Esophagus muscularis mucosa (tissue), 4 donors: ENCODE measurements around the gene GDE1. TPM values are rescaled to one million over a fixed set of nuclear protein-coding genes. Genes with fewer than 3 reads are reported as not detected.

Experiments used
- DNase-seq: peaks from one replicate; pipeline ENCODE4 v3.0.0-alpha.2; 2017; ENCODE audit errors: extremely low spot score
- H3K27ac ChIP-seq, 4 donors: fragments of 200-600 bp; sonication (generic); replicated peaks in 1 of 4; 1 replicate in 3 of 4; 2 replicates in 1 of 4; pipeline ENCODE4 v1.5.1; 2016 to 2019; ENCODE audit warnings: mild to moderate bottlenecking in 1 of 4
- H3K27me3 ChIP-seq, 4 donors: fragments of 200-600 bp; sonication (generic); one replicate each; pipeline versions ENCODE4 v1.5.1 to v1.6.0; 2016 to 2019
- H3K36me3 ChIP-seq, 4 donors: fragments of 200-600 bp; sonication (generic); one replicate each; pipeline ENCODE4 v1.5.1; 2016 to 2019
- H3K4me1 ChIP-seq, 4 donors: fragments of 200-600 bp; sonication (generic); one replicate each; pipeline ENCODE4 v1.5.1; 2016 to 2019
- H3K4me3 ChIP-seq, 4 donors: fragments of 200-600 bp; sonication (generic); 1 replicate in 2 of 4; 2 replicates in 2 of 4; pipeline ENCODE4 v1.5.1; 2016 to 2019; ENCODE audit warnings: mild to moderate bottlenecking in 4 of 4, moderate library complexity in 1 of 4
- H3K9me3 ChIP-seq, 4 donors: fragments of 200-600 bp; sonication (generic); 1 replicate in 3 of 4; 2 replicates in 1 of 4; pipeline ENCODE4 v1.5.1; 2016 to 2019
- CTCF ChIP-seq, 3 experiments: fragments of 200-600 bp in 2 of 3; fragments of 450-650 bp in 1 of 3; sonication (generic) in 2 of 3; IDR thresholded peaks; one replicate each; pipeline ENCODE4 v1.5.1; 2017 to 2019; ENCODE audit warnings: antibody characterized with exemption in 3 of 3, mild to moderate bottlenecking in 2 of 3, moderate library complexity in 1 of 3
- EP300 ChIP-seq: sonication (generic); formaldehyde crosslinking; IDR thresholded peaks from one replicate; pipeline ENCODE4 v1.6.1; 2017; ENCODE audit warnings: antibody characterized with exemption
- POLR2A ChIP-seq: fragments of 450-650 bp; IDR thresholded peaks from one replicate; pipeline ENCODE4 v1.6.1; 2017; ENCODE audit warnings: antibody characterized with exemption, moderate library complexity, mild to moderate bottlenecking, low read depth
- POLR2AphosphoS5 ChIP-seq, 2 donors: sonication (generic); formaldehyde crosslinking; IDR thresholded peaks; one replicate each; pipeline ENCODE4 v1.6.1; 2017; ENCODE audit warnings: antibody characterized with exemption in 2 of 2
- WGBS: methylation state at CpG from one replicate; pipeline ENCODE4 v1.1.5; 2018; 5-methylcytosine and 5-hydroxymethylcytosine counted together
- intact Hi-C: fragments of 100-400 bp; cut with DNase I; formaldehyde crosslinking; loops from one replicate; pipeline ENCODE4 v1.15.1; 2023
- total RNA-seq, 4 donors: library from RNA; depleted of rRNA; stranded (reverse); fragments of >200 nt; gene quantifications; one replicate each; pipeline versions ENCODE4 v1.1.0 to v1.2.1, GENCODE V29; 2016

GDE1 gene
- total RNA-seq, 4 donors from 2014 or later: 90.9 to 124 (median 109) TPM

- WGBS: 81% methylated on average over 2 of the region's 2 CpGs
- no peaks in the 10 kb centered on the region for H3K36me3 ChIP-seq
- H3K4me1 ChIP-seq: no peaks in the 10 kb centered on the region
- H3K9me3 ChIP-seq: no peaks in the 10 kb centered on the region
- TF ChIP-seq POLR2AphosphoS5 (IDR thresholded peaks at IDR 0.05): no peak
- TF ChIP-seq EP300: no peak
- no peak for TF ChIP-seq CTCF (IDR thresholded peaks at IDR 0.05)
- TF ChIP-seq POLR2A: no peak
- no peak overlapping the region for H3K27ac ChIP-seq
- H3K4me3 ChIP-seq: no peak overlapping the region
- no peak for DNase-seq
- intact Hi-C loops: no loop called here
- H3K27me3 ChIP-seq: peaks cover 0 to 7% (median 0%) of the 10 kb centered on the region in 4 donors
Measured at GRCh38 chr16:19481296-19481695, 40.6 kb downstream of the GDE1 start.

- no peak for TF ChIP-seq CTCF (IDR thresholded peaks at IDR 0.05)
- TF ChIP-seq POLR2A: no peak
- no peak for TF ChIP-seq EP300
- no peak for TF ChIP-seq POLR2AphosphoS5 (IDR thresholded peaks at IDR 0.05)
- H3K36me3 ChIP-seq: no peaks in the 10 kb centered on the region
- no peak for DNase-seq
- 84% methylated on average over 3 of the region's 3 CpGs for WGBS
- H3K9me3 ChIP-seq: no peaks in the 10 kb centered on the region
- H3K4me1 ChIP-seq: no peaks in the 10 kb centered on the region
- intact Hi-C loops: no loop called here
- no peak overlapping the region for H3K4me3 ChIP-seq
- H3K27me3 ChIP-seq: peaks cover 0 to 7% (median 0%) of the 10 kb centered on the region in 4 donors
- no peak overlapping the region for H3K27ac ChIP-seq
Measured at GRCh38 chr16:19479302-19479721, 42.6 kb downstream of the GDE1 start.

GRCh38 chr16:19478505-19478904 lies 43.4 kb downstream of the GDE1 start:
- intact Hi-C loops: no loop called here
- no peak overlapping the region for H3K27ac ChIP-seq
- 83% methylated on average over 1 of the region's 1 CpG for WGBS

GRCh38 chr16:19474617-19475016 lies 47.3 kb downstream of the GDE1 start:
- no peak overlapping the region for H3K27ac ChIP-seq
- intact Hi-C loops: no loop called here
- H3K4me3 ChIP-seq: no peak overlapping the region
- H3K27me3 ChIP-seq: peaks cover 0 to 5% (median 0%) of the 10 kb centered on the region in 4 donors
- TF ChIP-seq EP300 (no peak), POLR2AphosphoS5 (IDR thresholded peaks at IDR 0.05) (no peak), POLR2A (no peak), CTCF (IDR thresholded peaks at IDR 0.05) (no peak)
- 75% methylated on average over 5 of the region's 5 CpGs for WGBS
- no peaks in the 10 kb centered on the region for H3K36me3 ChIP-seq
- no peaks in the 10 kb centered on the region for H3K4me1 ChIP-seq
- no peak for DNase-seq
- no peaks in the 10 kb centered on the region for H3K9me3 ChIP-seq

More at GRCh38 chr16:19478505-19478904, 43.4 kb downstream of the GDE1 start:
- no peaks in the 10 kb centered on the region for H3K4me1 ChIP-seq
- H3K9me3 ChIP-seq: no peaks in the 10 kb centered on the region
- DNase-seq: no peak
- H3K27me3 ChIP-seq: peaks cover 0 to 7% (median 0%) of the 10 kb centered on the region in 4 donors
- H3K36me3 ChIP-seq: no peaks in the 10 kb centered on the region
- no peak for TF ChIP-seq CTCF (IDR thresholded peaks at IDR 0.05)
- TF ChIP-seq POLR2AphosphoS5 (IDR thresholded peaks at IDR 0.05): no peak
- no peak for TF ChIP-seq POLR2A
- TF ChIP-seq EP300: no peak
- H3K4me3 ChIP-seq: no peak overlapping the region

- intact Hi-C loops: no loop called here
- DNase-seq: no peak
- Histone ChIP-seq H3K27me3 (no peaks in the 10 kb centered on the region), H3K36me3 (no peaks in the 10 kb centered on the region), H3K4me3 (no peak overlapping the region), H3K4me1 (no peaks in the 10 kb centered on the region), H3K27ac (no peak overlapping the region), H3K9me3 (no peaks in the 10 kb centered on the region)
- 83% methylated on average over 6 of the region's 6 CpGs for WGBS
- no peak for TF ChIP-seq POLR2A
- no peak for TF ChIP-seq CTCF (IDR thresholded peaks at IDR 0.05)
- no peak for TF ChIP-seq POLR2AphosphoS5 (IDR thresholded peaks at IDR 0.05)
- TF ChIP-seq EP300: no peak
Measured at GRCh38 chr16:19472482-19472881, 49.4 kb downstream of the GDE1 start.
